IMR-90 (cell line): ENCODE results near the gene ITPR3. TPM values are rescaled to one million over a fixed set of nuclear protein-coding genes. Genes with fewer than 3 reads are reported as not detected.

Experiments used
- microRNA-seq, 2 experiments: library from miRNA; stranded (forward) in 1 of 2; unstranded in 1 of 2; fragments of 10-50 nt in 1 of 2; fragments of <30 nt in 1 of 2; gene quantifications in 1 of 2; microRNA quantifications in 1 of 2; one replicate each; pipeline versions ENCODE3 to v1.1.0; 2013 to 2020; ENCODE audit not compliant: insufficient read depth in 1 of 2, insufficient read length in 1 of 2, unreplicated experiment in 1 of 2
- polyA plus RNA-seq, 3 experiments: library from polyadenylated mRNA; depleted of rRNA; stranded (reverse); fragments of >200 nt; gene quantifications; 2 replicates each; pipeline ENCODE4 v1.2.3, GENCODE V29; 2012; ENCODE audit warnings: low replicate concordance in 1 of 3
- small RNA-seq, 5 experiments: library from RNA; depleted of rRNA; stranded (forward); fragments of <200 nt; gene quantifications; one replicate each; pipeline ENCODE3, GENCODE V24; 2012
- total RNA-seq: library from RNA; depleted of rRNA; stranded (reverse); fragments of >200 nt; gene quantifications from 2 replicates; pipeline ENCODE4 v1.2.3, GENCODE V29; 2012; rRNA removed

Gene ITPR3
- total and polyA plus RNA-seq, 2 of the 4 experiments (the other 2 are of a cell fraction) = 1.6 to 3.7 TPM

Small RNA genes lying within 50 kb of the gene (microRNA-seq; reads per million reads assigned to microRNA genes)
- 0 to 0.37 reads per million in 2 experiments for gene MIR3934

Small RNA genes lying within 50 kb of the gene (small RNA-seq; reads per million reads assigned to genes)
- gene MIR3934 = 0 reads per million in 5 experiments

Other genes with a start within 250 kb of the ITPR3 start
- 33.9 and 35.3 TPM in 2 replicates for gene KIFC1, start 229.5 kb upstream of the ITPR3 start, total RNA-seq
- gene KIFC1, start 229.5 kb upstream of the ITPR3 start, polyA plus RNA-seq (2012; rRNA removed) = 40.6 and 41.9 TPM in 2 replicates
- gene PHF1, start 210.3 kb upstream of the ITPR3 start, total RNA-seq = 9.0 and 12.2 TPM in 2 replicates
- 47.2 and 50.8 TPM in 2 replicates for gene PHF1, start 210.3 kb upstream of the ITPR3 start, polyA plus RNA-seq (2012; rRNA removed)
- gene CUTA, start 203.2 kb upstream of the ITPR3 start, total RNA-seq = 122 and 136 TPM in 2 replicates
- gene CUTA, start 203.2 kb upstream of the ITPR3 start, polyA plus RNA-seq (2012; rRNA removed) = 427 and 483 TPM in 2 replicates
- 1.4 TPM in 2 replicates for gene SYNGAP1, start 201.3 kb upstream of the ITPR3 start, total RNA-seq
- 15.3 and 17.0 TPM in 2 replicates for gene SYNGAP1, start 201.3 kb upstream of the ITPR3 start, polyA plus RNA-seq (2012; rRNA removed)
- gene ZBTB9, start 166.7 kb upstream of the ITPR3 start, total RNA-seq = 5.4 and 5.6 TPM in 2 replicates
- 4.7 and 5.9 TPM in 2 replicates for gene ZBTB9, start 166.7 kb upstream of the ITPR3 start, polyA plus RNA-seq (2012; rRNA removed)
- gene BAK1, start 41.0 kb upstream of the ITPR3 start, total RNA-seq = 12.0 and 12.5 TPM in 2 replicates
- 18.2 and 19.0 TPM in 2 replicates for gene BAK1, start 41.0 kb upstream of the ITPR3 start, polyA plus RNA-seq (2012; rRNA removed)
- 13.8 and 23.1 TPM in 2 replicates for gene UQCC2, start 90.4 kb downstream of the ITPR3 start, total RNA-seq
- 34.5 and 44.5 TPM in 2 replicates for gene UQCC2, start 90.4 kb downstream of the ITPR3 start, polyA plus RNA-seq (2012; rRNA removed)
- 0.18 and 0.28 TPM in 2 replicates for gene IP6K3, start 125.6 kb downstream of the ITPR3 start, total RNA-seq
- gene IP6K3, start 125.6 kb downstream of the ITPR3 start, polyA plus RNA-seq (2012; rRNA removed) = 0.51 and 0.52 TPM in 2 replicates
- 24.4 and 26.5 TPM in 2 replicates for gene LEMD2, start 167.8 kb downstream of the ITPR3 start, total RNA-seq
- gene LEMD2, start 167.8 kb downstream of the ITPR3 start, polyA plus RNA-seq (2012; rRNA removed) = 37.8 and 43.6 TPM in 2 replicates
- not detected in 2 replicates for gene MLN, start 182.7 kb downstream of the ITPR3 start, total RNA-seq
- not detected in 2 replicates for gene MLN, start 182.7 kb downstream of the ITPR3 start, polyA plus RNA-seq (2012; rRNA removed)